Amygdala (tissue), 56 donors: ENCODE measurements around the gene AMZ1.

ENCODE experiments used
- DNase-seq, 56 donors: peaks; one replicate each; lab custom pipeline; 2025; lab: John Stamatoyannopoulos, UW

Gene AMZ1, protein sequence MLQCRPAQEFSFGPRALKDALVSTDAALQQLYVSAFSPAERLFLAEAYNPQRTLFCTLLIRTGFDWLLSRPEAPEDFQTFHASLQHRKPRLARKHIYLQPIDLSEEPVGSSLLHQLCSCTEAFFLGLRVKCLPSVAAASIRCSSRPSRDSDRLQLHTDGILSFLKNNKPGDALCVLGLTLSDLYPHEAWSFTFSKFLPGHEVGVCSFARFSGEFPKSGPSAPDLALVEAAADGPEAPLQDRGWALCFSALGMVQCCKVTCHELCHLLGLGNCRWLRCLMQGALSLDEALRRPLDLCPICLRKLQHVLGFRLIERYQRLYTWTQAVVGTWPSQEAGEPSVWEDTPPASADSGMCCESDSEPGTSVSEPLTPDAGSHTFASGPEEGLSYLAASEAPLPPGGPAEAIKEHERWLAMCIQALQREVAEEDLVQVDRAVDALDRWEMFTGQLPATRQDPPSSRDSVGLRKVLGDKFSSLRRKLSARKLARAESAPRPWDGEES

DNA sequence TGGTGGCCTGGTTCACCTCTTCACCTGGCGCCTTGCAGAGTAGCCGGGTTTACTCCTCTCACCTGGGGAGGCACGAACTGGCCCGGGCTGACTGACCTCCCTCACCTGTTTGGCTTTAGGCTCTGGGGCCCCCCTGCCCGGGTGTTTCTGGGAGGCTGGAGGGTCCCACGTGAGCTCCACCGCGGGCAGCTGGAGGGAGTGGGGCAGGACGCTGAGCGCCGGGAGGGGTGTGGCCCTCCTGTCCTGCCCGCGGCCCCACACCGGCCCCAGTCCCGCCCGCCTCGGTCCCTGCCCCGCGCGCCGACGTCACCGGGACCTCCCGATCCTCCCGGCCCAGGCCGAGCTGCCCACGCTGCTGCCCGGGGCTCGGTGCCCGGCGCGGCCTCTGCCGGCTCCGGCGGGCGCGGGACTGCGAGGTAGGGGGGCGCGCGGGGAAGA, at the start of gene AMZ1:
AMZ1 (plus strand) TSS at position 322 of the 438 bp plus-strand sequence. CDS start 12,250 bp downstream, outside the sequence.
- DNase-seq, result peak in 5 of 56 donors; percentile 21 to 40 (median 36)

DNA sequence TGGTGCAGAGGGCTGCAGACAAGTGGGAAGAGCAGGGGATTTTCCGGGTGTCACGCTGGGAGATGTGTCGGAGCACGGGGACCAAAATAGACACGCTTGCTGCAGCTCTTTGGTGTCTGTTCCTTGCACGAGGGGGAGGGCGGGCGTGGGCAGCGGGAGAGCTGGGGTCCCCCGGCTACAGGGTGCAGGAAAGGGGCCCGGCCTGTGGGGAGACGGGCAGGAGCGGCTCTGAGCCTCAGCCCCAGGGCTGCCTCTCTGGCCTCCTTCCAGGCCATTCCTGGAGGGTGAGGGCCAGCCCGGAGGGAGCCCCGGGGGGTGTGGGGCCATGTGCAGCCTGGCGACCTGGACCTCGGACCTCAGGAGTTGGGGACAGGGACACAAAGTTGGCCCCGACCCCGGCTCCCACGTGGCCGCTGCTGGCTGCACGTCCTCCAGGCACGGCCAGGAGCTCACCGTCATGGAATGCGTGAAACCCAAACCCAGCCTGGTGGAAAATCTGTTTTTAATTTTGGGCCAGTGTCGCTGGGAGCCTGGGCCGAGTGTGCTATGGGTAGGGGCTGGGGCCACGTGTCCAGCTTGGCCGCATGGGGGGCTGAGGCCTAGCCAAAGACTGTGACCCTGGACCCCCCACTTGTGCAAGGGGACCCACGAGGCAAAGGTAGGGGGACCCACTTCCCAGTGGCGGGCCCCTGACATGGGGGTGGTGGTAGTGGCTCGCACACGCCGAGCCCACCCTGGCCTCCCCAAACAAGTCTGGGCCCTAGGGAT, 49.6 kb upstream of the AMZ1 start:
- DNase-seq, result peak in 12 of 56 donors; percentile 16 to 59 (median 34)

DNA sequence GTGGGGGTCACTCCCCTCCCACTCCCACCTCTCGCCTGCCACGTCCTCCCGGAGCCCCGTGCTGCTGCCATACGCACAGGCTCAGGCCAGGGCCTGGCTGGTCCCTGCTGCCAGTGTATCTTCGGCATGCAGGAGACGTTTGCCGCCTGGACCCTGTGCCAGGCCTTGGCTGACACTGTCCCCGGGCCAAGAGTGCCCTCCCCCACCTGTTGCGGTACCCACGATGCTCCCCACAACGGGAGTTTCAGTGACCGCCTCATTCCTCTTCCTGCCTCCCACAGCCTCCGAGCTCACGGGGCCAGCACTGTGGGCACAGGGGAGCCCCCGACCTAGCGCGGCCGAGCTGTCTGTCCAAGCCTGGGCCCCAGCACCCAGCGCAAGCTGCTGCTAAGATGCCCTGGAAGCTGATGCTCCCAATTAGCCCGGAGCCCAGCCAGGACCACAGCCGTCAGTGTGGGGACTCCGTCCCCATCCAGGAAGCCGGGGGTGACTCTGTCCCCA, 48.8 kb upstream of the AMZ1 start:
- peak in 19 of 56 donors; percentile 27 to 77 (median 49) for DNase-seq

DNA sequence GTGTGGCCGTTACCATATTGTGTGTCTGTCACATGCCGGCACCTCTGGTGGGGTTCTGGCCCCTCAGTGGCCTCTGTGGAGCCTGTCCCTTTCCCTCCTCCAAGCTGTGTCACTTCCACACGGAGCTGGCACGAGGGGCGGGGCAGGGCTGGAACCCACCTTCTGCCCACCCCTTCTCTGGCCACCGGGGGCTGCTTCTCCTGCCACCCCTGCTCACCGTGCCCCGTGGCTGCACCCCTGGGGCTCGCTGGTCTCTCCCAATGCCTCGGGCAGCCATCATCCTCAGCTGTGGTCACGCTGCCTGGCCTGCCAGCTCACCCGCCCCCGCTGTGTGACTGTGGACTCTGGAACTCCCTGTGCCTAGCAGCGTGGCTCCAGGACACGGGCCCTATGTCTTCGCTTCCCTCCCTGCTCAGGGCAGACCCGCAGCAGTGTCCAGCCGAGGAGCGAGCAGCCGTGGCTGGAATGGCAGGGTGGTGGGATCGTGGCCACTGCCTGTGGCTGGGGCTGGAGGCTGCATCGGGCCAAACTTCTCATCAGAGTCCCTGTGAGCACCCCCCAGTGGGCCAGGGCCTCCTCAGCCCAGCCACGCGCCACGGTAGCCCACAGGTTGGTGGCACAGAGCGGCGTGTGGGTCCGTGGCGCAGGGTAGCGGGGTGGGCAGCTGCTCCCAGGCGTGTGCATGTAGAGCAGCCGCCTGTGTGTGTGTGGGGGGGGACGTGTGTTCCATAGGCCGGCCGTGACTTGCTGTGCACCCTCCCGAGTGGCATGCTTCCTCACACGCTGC, 48.1 kb upstream of the AMZ1 start:
- no peak for DNase-seq

DNA sequence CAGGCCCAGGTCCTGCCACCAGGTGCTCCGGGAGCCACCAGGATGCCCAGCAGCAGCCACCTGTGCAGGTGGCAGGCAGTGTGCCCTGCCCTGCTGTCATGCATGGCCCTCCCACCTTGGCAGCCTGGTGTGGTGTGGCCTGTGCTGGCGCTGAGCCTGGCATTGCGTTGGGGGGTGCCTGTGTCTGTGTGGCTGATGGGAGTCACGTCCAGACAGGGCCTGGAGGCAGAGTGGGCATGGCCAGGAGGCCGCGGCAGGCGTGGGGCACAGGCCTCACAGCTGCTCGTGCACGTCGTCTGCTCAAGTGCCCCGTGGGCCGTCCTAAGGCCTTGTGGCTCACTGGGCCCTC, 47.5 kb upstream of the AMZ1 start:
- DNase-seq, result no peak

DNA sequence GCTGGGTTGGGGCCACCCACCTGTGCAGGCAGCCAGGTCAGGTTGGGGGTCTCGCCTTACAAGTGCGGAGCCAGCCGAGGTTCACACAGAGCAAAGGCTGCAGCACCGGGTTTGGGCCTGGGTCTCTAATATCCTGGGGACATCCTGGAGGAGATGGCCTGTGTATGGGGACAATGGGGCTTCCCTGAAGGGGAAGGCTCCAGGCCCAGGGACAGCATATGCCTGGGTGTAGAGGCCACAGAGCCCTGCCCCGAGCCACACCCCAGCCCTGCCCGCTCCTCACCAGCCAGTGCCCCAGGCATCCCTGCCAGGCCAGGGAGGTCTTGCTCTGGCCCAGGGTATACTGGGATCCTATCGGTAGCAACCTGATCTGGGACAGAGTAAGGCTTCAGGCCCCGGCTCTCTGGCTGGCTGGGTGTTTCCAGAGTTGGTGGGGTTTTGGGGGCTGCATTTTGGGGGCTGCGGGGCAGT, 47.1 kb upstream of the AMZ1 start:
- DNase-seq, result no peak

DNA sequence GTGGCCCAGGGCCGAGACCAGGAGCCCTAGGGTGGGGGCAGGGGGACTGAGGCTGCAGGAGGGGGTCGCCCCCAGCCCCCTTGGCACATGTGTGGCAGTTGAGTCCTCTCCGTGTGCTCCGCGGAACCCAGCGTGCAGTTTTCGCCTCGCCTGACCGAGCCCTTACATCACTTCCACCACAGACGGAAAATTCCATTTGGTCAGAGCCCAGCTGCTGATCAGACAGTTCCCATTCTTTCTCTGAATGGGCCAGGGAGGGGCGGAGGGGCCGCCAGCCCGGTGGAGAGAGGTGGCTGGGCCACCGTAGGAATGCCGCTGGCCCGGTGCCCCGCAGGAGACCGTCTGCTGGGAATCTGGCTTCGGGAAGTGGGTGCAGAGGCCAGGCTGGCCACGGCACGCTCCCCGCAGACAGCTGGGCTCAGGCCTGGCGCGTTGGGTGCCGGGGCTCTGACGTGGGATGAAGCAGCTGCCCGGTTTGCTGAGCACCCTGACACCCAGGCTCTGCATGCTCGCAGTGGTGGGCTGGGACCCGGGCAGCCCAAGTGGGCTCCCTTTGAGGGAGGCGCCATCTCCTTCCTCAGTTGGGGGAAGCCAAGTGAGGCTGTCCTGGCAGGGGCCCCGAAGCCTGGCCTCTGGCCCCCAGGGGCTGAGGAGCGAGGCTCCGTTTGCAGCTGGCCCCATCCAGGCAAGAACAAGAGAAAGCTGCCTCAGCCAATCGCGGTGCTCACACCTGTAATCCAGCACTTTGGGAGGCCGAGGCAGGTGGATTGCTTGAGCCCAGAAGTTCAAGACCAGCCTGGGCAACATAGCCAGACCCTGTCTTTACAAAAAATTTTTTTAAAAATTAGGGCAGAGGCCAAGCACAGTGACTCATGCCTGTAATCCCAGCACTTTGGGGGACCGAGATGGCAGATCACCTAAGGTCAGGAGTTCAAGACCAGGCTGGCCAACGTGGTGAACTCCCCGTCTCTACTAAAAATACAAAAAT, 46.3 kb upstream of the AMZ1 start:
- peak in 51 of 56 donors; percentile 22 to 87 (median 68) for DNase-seq

DNA sequence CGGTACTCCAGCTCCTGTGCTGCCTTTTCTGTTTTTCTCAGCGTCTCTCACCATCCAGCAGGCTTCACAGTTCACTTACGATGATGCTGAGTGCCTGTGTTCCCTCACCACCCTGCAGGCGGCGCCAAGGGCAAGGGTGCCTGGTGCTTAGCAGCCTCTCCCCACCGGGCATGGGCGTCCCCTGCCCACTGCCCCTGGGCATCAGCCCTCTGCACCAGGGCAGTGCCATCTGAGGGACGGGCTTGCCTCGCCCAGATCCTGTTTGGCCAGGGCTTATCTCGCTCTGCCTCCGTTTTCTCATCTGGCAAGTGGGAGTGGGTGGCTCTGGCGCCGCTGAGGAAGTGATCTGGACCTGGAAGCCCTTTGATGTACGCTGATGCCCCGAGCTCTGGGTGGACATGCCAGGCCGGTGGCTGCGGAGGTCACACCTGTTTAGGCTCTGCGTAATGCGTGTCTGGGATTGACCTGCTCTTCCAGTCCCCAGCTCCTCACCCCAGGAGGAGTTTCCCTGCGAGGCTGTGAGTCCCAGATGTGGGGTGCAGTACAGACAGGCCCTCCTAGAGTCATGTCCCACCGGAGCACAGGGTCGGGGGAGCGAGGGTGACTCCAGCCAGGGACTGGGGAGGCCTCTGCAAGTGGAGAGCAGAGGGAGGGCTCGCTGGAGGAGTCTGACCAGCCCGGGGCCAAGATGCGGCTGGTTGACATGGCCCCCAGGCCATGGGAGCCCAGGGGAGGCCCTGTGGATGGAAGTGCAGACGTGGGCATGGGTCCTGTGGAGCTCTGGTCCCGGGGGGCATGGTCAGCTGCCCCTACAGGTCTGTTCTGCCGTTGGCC, 44.4 kb upstream of the AMZ1 start:
- peak in 1 of 56 donors; percentile 4 for DNase-seq

DNA sequence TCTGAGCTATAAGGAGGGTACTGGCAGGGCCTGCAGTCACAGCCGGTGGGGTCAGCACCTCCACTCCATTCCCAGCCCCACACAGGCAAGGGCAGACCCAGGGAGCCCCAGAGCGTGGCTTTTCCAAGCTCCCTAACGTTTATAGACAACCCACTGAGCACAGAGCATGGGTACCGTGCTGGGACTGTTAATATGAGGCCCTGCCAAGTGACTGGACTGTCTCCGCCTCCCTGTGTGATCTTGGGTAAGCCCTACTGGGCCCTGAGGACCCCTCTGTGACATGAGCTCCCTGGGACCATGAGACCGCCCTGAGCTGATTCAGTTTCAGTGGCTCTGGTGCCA, 43.8 kb upstream of the AMZ1 start:
- no peak for DNase-seq

DNA sequence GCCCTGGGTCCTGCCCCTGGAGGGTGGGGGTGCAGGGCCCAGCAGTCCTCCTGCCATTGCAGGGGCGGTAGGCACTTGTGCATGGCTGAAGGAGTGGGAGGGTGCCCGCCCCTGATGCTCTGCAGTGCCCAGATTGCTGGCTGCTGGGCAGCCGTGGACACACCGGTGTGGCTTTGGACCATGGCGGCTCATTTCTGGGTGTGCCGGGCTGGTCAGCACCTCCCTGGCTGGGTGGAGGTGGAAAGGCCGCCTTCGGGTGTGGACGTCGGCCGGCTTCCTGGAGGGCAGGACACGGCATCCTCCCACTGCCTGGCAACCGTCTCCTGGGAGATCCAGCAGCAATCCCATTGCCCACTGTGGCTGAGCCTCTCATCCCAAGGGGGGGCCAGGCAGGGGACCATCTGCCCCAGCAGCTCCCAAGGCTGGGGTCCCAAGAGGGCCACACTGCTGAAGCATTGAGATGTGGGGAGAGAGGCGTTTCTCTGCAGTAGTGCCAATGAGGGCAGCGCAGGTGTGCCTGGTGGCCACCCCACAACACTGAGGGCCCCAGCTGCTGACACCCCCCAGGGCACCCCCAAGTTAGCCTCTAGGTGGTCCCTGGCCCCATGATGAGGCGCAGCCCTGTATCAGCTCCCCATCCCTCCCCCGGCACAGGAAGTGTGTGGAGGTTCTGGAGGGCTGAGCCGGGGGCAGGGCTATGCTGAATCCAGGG, 43.3 kb upstream of the AMZ1 start:
- no peak for DNase-seq

DNA sequence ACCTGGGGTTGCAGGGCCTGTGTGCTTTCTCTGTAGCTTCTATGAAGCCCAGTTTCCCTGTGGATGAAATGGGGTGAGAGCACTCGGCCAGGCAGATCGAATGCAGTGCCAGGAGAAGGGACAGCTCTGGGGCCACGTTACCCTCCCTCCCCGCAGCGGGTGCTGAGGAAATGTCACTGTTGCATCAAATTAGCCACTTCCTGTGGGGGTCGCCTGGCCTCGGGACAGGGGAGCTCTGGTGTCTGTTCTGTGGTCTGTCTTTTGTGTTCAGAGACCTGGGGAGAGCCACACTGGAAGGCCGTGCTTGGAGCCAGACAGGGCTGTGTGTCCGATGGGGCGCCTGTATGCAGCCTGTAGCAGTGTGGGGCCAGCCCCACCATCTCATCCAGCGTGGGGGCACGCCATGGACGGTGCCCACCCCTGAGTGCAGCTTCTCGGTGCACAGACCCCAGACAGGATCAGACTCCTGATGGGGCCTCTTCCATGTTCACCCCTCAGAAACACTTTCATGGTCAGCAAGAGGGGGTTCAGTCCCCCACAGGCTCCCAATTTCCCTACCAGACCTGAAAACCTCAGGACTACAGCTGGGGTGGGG, 42.6 kb upstream of the AMZ1 start:
- no peak for DNase-seq

DNA sequence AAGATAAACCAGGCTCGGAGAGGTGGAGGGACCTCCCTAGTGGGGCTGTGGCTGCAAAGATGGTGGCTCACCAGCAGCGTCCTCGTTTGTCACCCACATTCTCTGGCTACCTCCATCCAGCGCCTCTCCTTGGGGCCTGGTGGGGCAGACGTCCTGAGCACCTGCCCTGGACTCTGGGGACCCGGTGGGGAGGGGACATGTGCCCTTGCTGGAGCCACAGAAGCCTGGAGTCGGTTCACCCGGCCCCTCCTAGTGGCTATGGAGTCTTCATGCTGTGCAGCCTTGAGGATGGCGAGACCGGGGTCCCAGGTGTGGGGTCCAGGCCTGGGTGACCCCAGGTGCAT, 41.7 kb upstream of the AMZ1 start:
- no peak for DNase-seq

DNA sequence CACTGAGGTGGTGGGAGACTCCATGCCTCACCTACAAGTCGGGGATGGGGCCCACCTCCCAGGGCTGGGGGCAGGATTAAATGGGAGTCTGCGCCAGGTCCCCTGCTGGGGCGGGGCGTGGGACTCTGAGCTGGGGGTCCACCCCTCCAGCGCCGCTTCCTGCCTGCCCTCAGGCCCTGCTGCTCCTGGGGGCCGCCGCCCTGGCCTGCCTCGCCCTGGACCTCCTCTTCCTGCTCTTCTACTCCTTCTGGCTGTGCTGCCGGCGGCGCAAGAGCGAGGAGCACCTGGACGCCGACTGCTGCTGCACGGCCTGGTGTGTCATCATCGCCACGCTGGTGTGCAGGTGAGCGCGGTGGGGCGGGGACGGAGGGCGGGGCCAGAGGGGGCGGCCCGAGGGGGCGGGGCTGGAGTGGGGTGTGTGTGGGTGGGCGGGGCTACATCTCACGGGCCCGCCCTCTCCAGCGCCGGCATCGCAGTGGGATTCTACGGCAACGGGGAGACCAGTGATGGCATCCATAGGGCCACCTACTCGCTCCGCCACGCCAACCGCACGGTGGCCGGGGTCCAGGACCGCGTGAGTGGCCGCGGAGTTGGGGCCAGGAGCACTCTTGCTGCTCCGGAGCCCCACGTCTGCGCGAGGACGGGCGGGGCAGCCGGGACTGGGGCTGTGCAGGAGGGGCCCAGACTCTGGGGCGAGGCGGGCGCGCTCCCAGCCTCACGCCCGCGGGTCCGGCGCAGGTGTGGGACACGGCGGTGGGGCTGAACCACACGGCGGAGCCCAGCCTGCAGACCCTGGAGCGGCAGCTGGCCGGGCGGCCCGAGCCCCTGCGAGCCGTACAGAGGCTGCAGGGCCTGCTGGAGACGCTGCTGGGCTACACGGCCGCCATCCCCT, 41.1 kb upstream of the AMZ1 start:
- no peak for DNase-seq

DNA sequence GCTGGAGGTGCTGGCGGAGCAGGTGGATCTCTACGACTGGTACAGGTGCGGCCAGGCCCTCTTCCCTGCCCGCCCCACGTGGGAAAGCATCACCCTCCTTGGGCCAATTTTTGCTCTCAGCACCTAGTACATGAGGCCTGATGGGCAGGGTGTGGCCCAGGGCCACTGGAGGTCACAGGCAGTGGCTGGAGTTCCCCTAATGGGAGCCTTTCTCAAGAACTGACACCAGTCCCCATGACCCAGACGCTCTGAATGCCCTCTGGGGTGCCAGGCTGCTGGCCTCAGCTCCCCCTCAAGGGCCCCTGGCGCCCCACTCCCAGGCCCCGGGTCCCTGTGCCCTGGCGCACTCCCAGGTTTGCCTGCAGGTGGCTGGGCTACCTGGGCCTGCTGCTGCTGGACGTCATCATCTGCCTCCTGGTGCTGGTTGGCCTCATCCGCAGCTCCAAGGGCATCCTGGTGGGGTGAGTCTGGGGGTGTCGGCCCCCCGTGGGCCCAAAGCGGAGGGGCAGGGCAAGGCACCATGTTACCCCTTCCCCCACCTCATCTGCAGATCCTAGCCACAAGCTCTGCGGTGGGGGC, 40.3 kb upstream of the AMZ1 start:
- no peak for DNase-seq

DNA sequence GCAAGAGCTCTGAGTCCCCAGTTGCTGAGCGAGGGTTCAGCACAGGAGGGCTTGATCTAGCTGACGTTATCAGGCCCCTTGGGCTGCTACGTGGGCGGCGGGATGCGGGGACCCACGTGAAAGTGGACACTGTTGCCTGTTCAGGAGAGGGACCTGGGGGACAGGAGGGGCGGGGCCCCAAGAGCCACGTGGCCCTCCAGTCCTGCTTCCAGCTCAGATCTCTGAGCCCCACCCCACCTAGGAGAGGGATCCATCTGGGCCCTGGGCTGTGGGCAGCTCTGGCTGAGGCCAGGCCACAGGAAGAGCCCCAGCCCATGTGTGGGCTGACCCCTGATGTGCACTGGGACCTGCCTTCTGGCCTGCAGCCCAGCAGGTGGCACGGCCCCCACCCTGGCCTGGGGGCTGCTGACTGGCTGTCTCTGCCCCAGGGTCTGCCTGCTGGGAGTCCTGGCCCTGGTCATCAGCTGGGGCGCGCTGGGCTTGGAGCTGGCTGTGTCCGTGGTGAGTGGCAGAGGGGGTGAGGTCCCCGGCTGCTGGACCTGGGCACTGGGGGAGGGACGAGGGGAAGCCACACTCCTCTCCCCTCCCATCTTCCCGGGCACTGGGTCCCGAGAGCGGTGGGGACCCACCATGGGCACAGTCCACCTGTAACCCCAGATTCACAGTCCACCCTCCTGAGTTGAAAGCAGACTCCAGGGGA, 38.7 kb upstream of the AMZ1 start:
- DNase-seq, result no peak
